Loucy (cell line): ENCODE measurements around the gene NKAIN2.

Experiments used
- H2AFZ ChIP-seq: fragments of 200-600 bp; sonication (generic); 2 replicates; pipeline ENCODE4 v1.6.0; 2016; ENCODE audit warnings: antibody characterized with exemption, mild to moderate bottlenecking, low read length, moderate library complexity
- H3F3A ChIP-seq: fragments of 200-600 bp; 2 replicates; pipeline ENCODE4 v1.6.0; 2016; ENCODE audit warnings: antibody characterized with exemption, low read depth, mild to moderate bottlenecking
- H3K27me3 ChIP-seq: fragments of 200-600 bp; sonication (generic); 2 replicates; pipeline ENCODE4 v1.6.1; 2014; ENCODE audit warnings: low read length, mild to moderate bottlenecking; ENCODE audit not compliant: insufficient read depth, poor library complexity, severe bottlenecking
- H3K36me3 ChIP-seq: fragments of 200-600 bp; sonication (generic); 2 replicates; pipeline ENCODE4 v1.6.1; 2016; ENCODE audit warnings: low read length; ENCODE audit not compliant: insufficient read depth
- H3K4me1 ChIP-seq: fragments of 200-600 bp; sonication (generic); 2 replicates; pipeline ENCODE4 v1.5.1; 2014; ENCODE audit warnings: low read length, mild to moderate bottlenecking; ENCODE audit not compliant: insufficient read depth, poor library complexity, severe bottlenecking
- H3K4me2 ChIP-seq: fragments of 200-600 bp; sonication (generic); 2 replicates; pipeline ENCODE4 v1.6.0; 2014; ENCODE audit warnings: antibody characterized with exemption, low read length, low read depth, mild to moderate bottlenecking; ENCODE audit not compliant: poor library complexity, severe bottlenecking
- H3K4me3 ChIP-seq: fragments of 200-600 bp; sonication (generic); 2 replicates; pipeline ENCODE4 v1.5.1; 2014; ENCODE audit warnings: low read length, mild to moderate bottlenecking, mixed read lengths; ENCODE audit not compliant: poor library complexity, severe bottlenecking
- H3K79me2 ChIP-seq: fragments of 200-600 bp; sonication (generic); 2 replicates; pipeline ENCODE4 v1.6.1; 2014; ENCODE audit warnings: low read length; ENCODE audit not compliant: insufficient read depth
- H3K9ac ChIP-seq: fragments of 200-600 bp; sonication (generic); 2 replicates; pipeline ENCODE4 v1.6.0; 2014; ENCODE audit warnings: mild to moderate bottlenecking, low read depth, low read length, moderate library complexity; ENCODE audit not compliant: poor library complexity, severe bottlenecking
- H3K9me2 ChIP-seq: fragments of 200-600 bp; sonication (generic); replicated peaks from 2 replicates; pipeline ENCODE4 v1.6.1; 2016; ENCODE audit warnings: low read depth, low read length, mixed read lengths
- H3K9me3 ChIP-seq: fragments of 200-600 bp; sonication (generic); 2 replicates; pipeline ENCODE4 v1.6.1; 2014; ENCODE audit warnings: mild to moderate bottlenecking, antibody characterized with exemption, low read length, low read depth; ENCODE audit not compliant: insufficient read depth
- H4K20me1 ChIP-seq: fragments of 200-600 bp; sonication (generic); 2 replicates; pipeline ENCODE4 v1.6.0; 2014; ENCODE audit warnings: antibody characterized with exemption, low read length, mild to moderate bottlenecking; ENCODE audit not compliant: insufficient read depth, poor library complexity, severe bottlenecking
- CTCF ChIP-seq: fragments of 200-600 bp; sonication (generic); conservative IDR thresholded peaks from 2 replicates; pipeline ENCODE4 v1.5.1; 2014; ENCODE audit warnings: mild to moderate bottlenecking, antibody characterized with exemption, low read length
- EZH2phosphoT487 ChIP-seq: fragments of 200-600 bp; IDR thresholded peaks from 2 replicates; pipeline ENCODE4 v1.6.1; 2018; ENCODE audit warnings: antibody characterized with exemption, mild to moderate bottlenecking, moderate library complexity, borderline replicate concordance

Gene NKAIN2

GRCh38 chr6:123854201-123854600 is 50.5 kb downstream of the NKAIN2 start:
- Histone ChIP-seq H3K9me2 (no peaks in the 10 kb centered on the region), H2AFZ (no peak overlapping the region), H3K4me2 (no peak overlapping the region), H3K36me3 (no peaks in the 10 kb centered on the region), H3K4me1 (no peaks in the 10 kb centered on the region), H3F3A (no peaks in the 10 kb centered on the region), H3K4me3 (no peak overlapping the region), H4K20me1 (no peaks in the 10 kb centered on the region), H3K79me2 (no peaks in the 10 kb centered on the region), H3K27me3 (no peaks in the 10 kb centered on the region), H3K9ac (no peak overlapping the region), H3K9me3 (peaks cover 4% of the 10 kb centered on the region; the same call in 1 of the 2 replicates)
- TF ChIP-seq CTCF: no peak
- no peak for TF ChIP-seq EZH2phosphoT487

DNA sequence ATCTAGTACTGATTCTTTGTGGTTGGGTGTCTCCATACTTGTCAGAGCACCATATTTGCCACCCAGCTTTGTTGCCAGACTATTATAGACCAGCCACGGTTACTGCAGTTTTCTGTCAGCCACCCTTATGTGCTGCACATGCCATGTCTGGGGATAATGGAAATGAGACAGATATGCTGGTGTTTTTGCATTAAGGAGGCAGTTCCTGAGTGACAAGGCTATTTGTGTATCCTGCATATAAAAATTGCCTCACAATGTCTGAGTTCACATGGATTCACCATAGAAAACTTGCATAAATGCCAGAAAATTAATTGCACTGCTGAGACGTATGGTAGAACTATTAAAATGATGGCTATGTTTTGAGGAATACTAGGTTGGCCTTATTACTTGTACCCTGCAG is 51.8 kb downstream of the NKAIN2 start:
- H3K4me3 ChIP-seq: no peak overlapping the region
- no peak overlapping the region for H3K9ac ChIP-seq
- H3K4me1 ChIP-seq: no peaks in the 10 kb centered on the region
- H3K36me3 ChIP-seq: no peaks in the 10 kb centered on the region
- no peaks in the 10 kb centered on the region for H3K9me2 ChIP-seq
- no peak overlapping the region for H2AFZ ChIP-seq
- H3F3A ChIP-seq: no peaks in the 10 kb centered on the region
- no peak overlapping the region for H3K4me2 ChIP-seq
- no peak for TF ChIP-seq EZH2phosphoT487
- no peak for TF ChIP-seq CTCF
- H3K27me3 ChIP-seq: no peaks in the 10 kb centered on the region
- H4K20me1 ChIP-seq: no peaks in the 10 kb centered on the region
- H3K79me2 ChIP-seq: no peaks in the 10 kb centered on the region
- peaks cover 4% of the 10 kb centered on the region; the same call in 1 of the 2 replicates for H3K9me3 ChIP-seq

DNA sequence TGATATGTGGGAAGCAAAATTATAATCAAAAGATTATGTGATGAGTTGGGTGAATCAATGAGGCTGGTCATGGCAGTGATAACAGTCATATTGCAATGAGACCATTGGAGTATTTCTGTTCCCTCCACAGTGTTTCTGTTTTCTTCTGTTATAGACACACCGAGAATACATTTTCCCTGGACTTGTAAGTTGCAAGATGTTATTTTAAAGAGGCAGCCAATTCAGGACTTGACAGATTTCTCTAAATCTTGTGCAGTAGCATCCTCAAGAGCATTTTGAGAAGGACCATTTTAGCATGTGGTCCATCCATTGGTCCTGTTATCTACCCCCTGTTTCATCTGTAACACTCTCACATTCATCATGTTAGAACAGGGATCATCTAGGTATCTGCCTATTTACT is 55.6 kb downstream of the NKAIN2 start:
- H3K4me3 ChIP-seq: no peak overlapping the region
- no peaks in the 10 kb centered on the region for H4K20me1 ChIP-seq
- H3K4me1 ChIP-seq: no peaks in the 10 kb centered on the region
- no peaks in the 10 kb centered on the region for H3K27me3 ChIP-seq
- no peak overlapping the region for H3K9ac ChIP-seq
- no peaks in the 10 kb centered on the region for H3F3A ChIP-seq
- H3K9me2 ChIP-seq: no peaks in the 10 kb centered on the region
- no peaks in the 10 kb centered on the region for H3K9me3 ChIP-seq
- H3K4me2 ChIP-seq: no peak overlapping the region
- no peaks in the 10 kb centered on the region for H3K36me3 ChIP-seq
- TF ChIP-seq EZH2phosphoT487 (no peak), CTCF (no peak)
- H3K79me2 ChIP-seq: no peaks in the 10 kb centered on the region
- no peak overlapping the region for H2AFZ ChIP-seq
